DOHH2 (cell line): Measurements from ENCODE around the gene CNTN5.
A peak's percentile ranks its signal among the peaks of the same experiment; 100 is the strongest.

Experiments
- H3F3A ChIP-seq: fragments of 200-600 bp; sonication (generic), shearing (Covaris generic); 2 replicates; pipeline ENCODE4 v1.6.0; 2016; ENCODE audit warnings: antibody characterized with exemption, mild to moderate bottlenecking; ENCODE audit not compliant: control insufficient read depth, insufficient read depth
- H3K27ac ChIP-seq: fragments of 200-600 bp; sonication (generic); 2 replicates; pipeline ENCODE4 v1.5.1; 2014; ENCODE audit warnings: low read depth, mild to moderate bottlenecking, low read length, moderate library complexity
- H3K27me3 ChIP-seq: fragments of 200-600 bp; sonication (generic); 2 replicates; pipeline ENCODE4 v1.6.1; 2014; ENCODE audit warnings: mild to moderate bottlenecking, low read length, mixed read lengths; ENCODE audit not compliant: control insufficient read depth
- H3K36me3 ChIP-seq: fragments of 200-600 bp; sonication (generic); 2 replicates; pipeline ENCODE4 v1.6.1; 2014; ENCODE audit warnings: mild to moderate bottlenecking, low read length, moderate library complexity, mixed read lengths; ENCODE audit not compliant: control insufficient read depth
- H3K4me1 ChIP-seq: fragments of 200-600 bp; sonication (generic); 2 replicates; pipeline ENCODE4 v1.6.1; 2014; ENCODE audit warnings: mild to moderate bottlenecking, low read length, mixed read lengths; ENCODE audit not compliant: control insufficient read depth
- H3K4me2 ChIP-seq: fragments of 200-600 bp; sonication (generic); 2 replicates; pipeline ENCODE4 v1.6.0; 2014; ENCODE audit warnings: mild to moderate bottlenecking, low read length, moderate library complexity
- H3K4me3 ChIP-seq: fragments of 200-600 bp; sonication (generic); 2 replicates; pipeline ENCODE4 v1.5.1; 2014; ENCODE audit warnings: mild to moderate bottlenecking, low read length, mixed read lengths
- H3K79me2 ChIP-seq: fragments of 200-600 bp; sonication (generic); 2 replicates; pipeline ENCODE4 v1.6.1; 2014; ENCODE audit warnings: mild to moderate bottlenecking, low read length, mixed read lengths; ENCODE audit not compliant: control insufficient read depth
- H3K9me2 ChIP-seq: fragments of 200-600 bp; sonication (generic); replicated peaks from 2 replicates; pipeline ENCODE4 v1.6.1; 2014; ENCODE audit warnings: mild to moderate bottlenecking, low read length, mixed read lengths; ENCODE audit not compliant: control insufficient read depth
- H3K9me3 ChIP-seq: fragments of 200-600 bp; sonication (generic); 2 replicates; pipeline ENCODE4 v1.6.1; 2014; ENCODE audit warnings: antibody characterized with exemption, low read length, mixed read lengths; ENCODE audit not compliant: control insufficient read depth, insufficient read depth
- H4K20me1 ChIP-seq: fragments of 200-600 bp; sonication (generic); 2 replicates; pipeline ENCODE4 v1.6.0; 2014; ENCODE audit warnings: low read depth, mild to moderate bottlenecking, antibody characterized with exemption, low read length, moderate library complexity; ENCODE audit not compliant: control insufficient read depth, insufficient read depth
- CTCF ChIP-seq: fragments of 200-600 bp; sonication (generic); IDR thresholded peaks from one replicate; pipeline ENCODE4 v1.5.1; 2014; ENCODE audit warnings: antibody characterized with exemption, mild to moderate bottlenecking, low read depth, low read length; ENCODE audit not compliant: poor library complexity, severe bottlenecking
- EZH2phosphoT487 ChIP-seq: fragments of 200-600 bp; sonication (generic); IDR thresholded peaks from 2 replicates; pipeline ENCODE4 v1.6.1; 2017; ENCODE audit warnings: borderline replicate concordance, mild to moderate bottlenecking, antibody characterized with exemption, low read length, moderate library complexity, mixed read lengths

The CNTN5 gene

GRCh38 chr11:99739464-99740089 is 718.8 kb downstream of the CNTN5 start:
- H3K9me3 ChIP-seq = no peaks in the 10 kb centered on the region
- H4K20me1 ChIP-seq = no peaks in the 10 kb centered on the region
- H3K4me1 ChIP-seq = no peaks in the 10 kb centered on the region
- no peak overlapping the region for H3K4me2 ChIP-seq
- H3K27ac ChIP-seq = no peak overlapping the region
- H3K9me2 ChIP-seq = no peaks in the 10 kb centered on the region
- H3K79me2 ChIP-seq = no peaks in the 10 kb centered on the region
- peak; percentile 66 for TF ChIP-seq CTCF
- TF ChIP-seq EZH2phosphoT487 = no peak
- H3F3A ChIP-seq = no peaks in the 10 kb centered on the region
- no peaks in the 10 kb centered on the region for H3K27me3 ChIP-seq
- H3K4me3 ChIP-seq = no peak overlapping the region
- H3K36me3 ChIP-seq = no peaks in the 10 kb centered on the region

GRCh38 chr11:99742501-99742900 is 721.8 kb downstream of the CNTN5 start:
- Histone ChIP-seq H4K20me1 (no peaks in the 10 kb centered on the region), H3F3A (no peaks in the 10 kb centered on the region), H3K4me2 (no peak overlapping the region), H3K27me3 (no peaks in the 10 kb centered on the region), H3K4me1 (no peaks in the 10 kb centered on the region), H3K36me3 (no peaks in the 10 kb centered on the region), H3K79me2 (no peaks in the 10 kb centered on the region), H3K27ac (no peak overlapping the region), H3K4me3 (no peak overlapping the region), H3K9me3 (no peaks in the 10 kb centered on the region), H3K9me2 (no peaks in the 10 kb centered on the region)
- TF ChIP-seq CTCF (no peak), EZH2phosphoT487 (no peak)

- Histone ChIP-seq H3K9me2 (no peaks in the 10 kb centered on the region), H3K4me3 (no peak overlapping the region), H3K27me3 (no peaks in the 10 kb centered on the region), H3F3A (no peaks in the 10 kb centered on the region), H4K20me1 (no peaks in the 10 kb centered on the region), H3K4me2 (no peak overlapping the region), H3K4me1 (no peaks in the 10 kb centered on the region), H3K79me2 (no peaks in the 10 kb centered on the region), H3K9me3 (no peaks in the 10 kb centered on the region), H3K27ac (no peak overlapping the region), H3K36me3 (no peaks in the 10 kb centered on the region)
- TF ChIP-seq EZH2phosphoT487 (no peak), CTCF (no peak)
Observed at GRCh38 chr11:99759787-99760186, 739.0 kb downstream of the CNTN5 start.

- H3K4me2 ChIP-seq = no peak overlapping the region
- H3F3A ChIP-seq = no peaks in the 10 kb centered on the region
- H3K27ac ChIP-seq = no peak overlapping the region
- no peak for TF ChIP-seq CTCF
- TF ChIP-seq EZH2phosphoT487 = no peak
- no peaks in the 10 kb centered on the region for H3K27me3 ChIP-seq
- H3K4me3 ChIP-seq = no peak overlapping the region
- H3K36me3 ChIP-seq = no peaks in the 10 kb centered on the region
- no peaks in the 10 kb centered on the region for H4K20me1 ChIP-seq
- no peaks in the 10 kb centered on the region for H3K79me2 ChIP-seq
- no peaks in the 10 kb centered on the region for H3K9me3 ChIP-seq
- H3K9me2 ChIP-seq = no peaks in the 10 kb centered on the region
- no peaks in the 10 kb centered on the region for H3K4me1 ChIP-seq
Observed at GRCh38 chr11:99766811-99767210, 746.1 kb downstream of the CNTN5 start.
